Astrocyte of the spinal cord (primary cell): Measurements from ENCODE around the gene NNMT.

Experiments used
- DNase-seq: peaks from one replicate; pipeline ENCODE4 v3.0.0; 2011; ENCODE audit warnings: low read depth, low spot score
- H3K4me3 ChIP-seq: 2 replicates; pipeline ENCODE4 v1.5.1; 2011; ENCODE audit warnings: low read depth, mild to moderate bottlenecking, low read length, moderate library complexity
- in situ Hi-C: cut with HindIII; loops from 2 replicates; pipeline ENCODE4 v1.10.0; 2017; ENCODE audit warnings: low sequenced_read_pairs
- TF ChIP-seq, protein P1 (sequence below): IDR thresholded peaks from 2 replicates; pipeline ENCODE4 v1.5.1; 2012; ENCODE audit warnings: low read depth, mild to moderate bottlenecking, low read length, inconsistent platforms

The NNMT gene

DNA sequence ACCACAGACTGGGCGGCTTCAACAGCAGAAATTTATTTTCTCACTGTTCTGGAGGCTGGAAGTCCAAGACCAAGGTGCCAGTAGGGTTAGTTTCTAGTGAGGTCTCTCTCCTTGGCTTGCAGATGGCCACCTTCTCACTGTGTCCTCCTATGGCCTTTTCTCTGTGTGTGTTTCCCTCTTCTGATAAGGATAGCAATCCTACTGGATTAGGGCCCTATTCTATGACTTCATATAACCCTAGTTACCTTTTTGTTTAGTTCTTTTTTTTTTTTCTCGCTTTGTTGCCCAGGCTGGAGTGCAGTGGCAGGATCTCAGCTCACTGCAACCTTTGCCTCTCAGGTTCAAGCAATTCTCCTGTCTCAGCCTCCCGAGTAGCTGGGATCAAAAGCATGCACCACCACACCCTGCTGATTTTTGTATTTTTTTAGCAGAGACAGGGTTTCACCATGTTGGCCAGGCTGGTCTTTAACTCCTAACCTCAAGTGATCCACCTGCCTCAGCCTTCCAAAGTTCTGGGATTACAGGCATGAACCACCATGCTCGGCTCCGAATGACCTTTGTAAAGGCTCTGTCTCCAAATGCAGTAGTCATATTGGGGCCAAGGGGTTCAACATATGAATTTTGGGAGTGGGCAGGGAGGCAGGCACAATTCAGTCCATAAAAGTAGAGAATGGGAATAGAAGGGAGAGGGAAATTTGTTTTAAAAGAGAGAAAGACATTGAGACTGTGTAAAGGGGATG lies 25.5 kb upstream of the NNMT start:
- in situ Hi-C loops = no loop called here
- TF ChIP-seq, protein P1, sequence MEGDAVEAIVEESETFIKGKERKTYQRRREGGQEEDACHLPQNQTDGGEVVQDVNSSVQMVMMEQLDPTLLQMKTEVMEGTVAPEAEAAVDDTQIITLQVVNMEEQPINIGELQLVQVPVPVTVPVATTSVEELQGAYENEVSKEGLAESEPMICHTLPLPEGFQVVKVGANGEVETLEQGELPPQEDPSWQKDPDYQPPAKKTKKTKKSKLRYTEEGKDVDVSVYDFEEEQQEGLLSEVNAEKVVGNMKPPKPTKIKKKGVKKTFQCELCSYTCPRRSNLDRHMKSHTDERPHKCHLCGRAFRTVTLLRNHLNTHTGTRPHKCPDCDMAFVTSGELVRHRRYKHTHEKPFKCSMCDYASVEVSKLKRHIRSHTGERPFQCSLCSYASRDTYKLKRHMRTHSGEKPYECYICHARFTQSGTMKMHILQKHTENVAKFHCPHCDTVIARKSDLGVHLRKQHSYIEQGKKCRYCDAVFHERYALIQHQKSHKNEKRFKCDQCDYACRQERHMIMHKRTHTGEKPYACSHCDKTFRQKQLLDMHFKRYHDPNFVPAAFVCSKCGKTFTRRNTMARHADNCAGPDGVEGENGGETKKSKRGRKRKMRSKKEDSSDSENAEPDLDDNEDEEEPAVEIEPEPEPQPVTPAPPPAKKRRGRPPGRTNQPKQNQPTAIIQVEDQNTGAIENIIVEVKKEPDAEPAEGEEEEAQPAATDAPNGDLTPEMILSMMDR = no peak
- H3K4me3 ChIP-seq = no peak overlapping the region
- no peak for DNase-seq

DNA sequence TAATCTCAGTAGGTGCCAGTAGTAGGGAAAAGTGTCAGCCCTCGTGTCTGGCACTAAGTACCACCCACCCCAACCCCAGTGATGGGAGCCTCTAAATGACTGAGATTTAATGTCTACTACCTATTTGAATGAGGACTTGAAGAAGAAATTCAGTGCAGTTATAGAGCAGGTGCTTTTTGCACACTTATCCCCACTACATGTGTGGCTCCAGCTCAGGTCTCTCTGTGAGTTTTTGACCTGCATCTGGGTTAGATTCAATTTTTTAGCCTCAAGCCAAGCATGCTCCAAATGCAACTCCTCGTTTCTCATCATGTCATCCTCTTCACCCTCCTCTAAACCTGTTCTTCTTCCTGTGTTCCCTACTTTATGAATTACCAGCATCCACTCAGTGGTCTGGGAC lies 24.9 kb upstream of the NNMT start:
- TF ChIP-seq, protein P1 = no peak
- H3K4me3 ChIP-seq = no peak overlapping the region
- no peak for DNase-seq
- in situ Hi-C loops = no loop called here

DNA sequence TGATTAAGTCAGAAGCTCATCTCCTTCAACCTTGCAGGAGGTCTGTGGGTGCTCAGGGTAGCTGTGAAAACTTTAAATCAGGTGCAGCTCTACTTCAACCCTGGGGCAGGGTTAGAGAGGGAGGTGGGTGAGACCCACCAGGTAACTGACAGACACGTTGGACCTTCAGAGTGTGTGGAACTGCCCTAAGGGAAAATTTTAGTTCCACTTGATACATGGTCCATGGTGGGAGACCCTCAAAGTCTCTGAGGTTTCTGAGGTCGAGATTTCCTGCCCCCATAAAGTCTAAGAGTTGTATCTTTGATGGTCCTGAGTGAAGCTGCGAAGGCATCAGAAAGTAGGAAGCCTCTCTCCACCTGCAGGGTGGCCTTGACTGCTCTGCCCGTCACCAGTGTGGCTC lies 23.9 kb upstream of the NNMT start:
- TF ChIP-seq, protein P1 = no peak
- no peak overlapping the region for H3K4me3 ChIP-seq
- no peak for DNase-seq
- in situ Hi-C loops = no loop called here

DNA sequence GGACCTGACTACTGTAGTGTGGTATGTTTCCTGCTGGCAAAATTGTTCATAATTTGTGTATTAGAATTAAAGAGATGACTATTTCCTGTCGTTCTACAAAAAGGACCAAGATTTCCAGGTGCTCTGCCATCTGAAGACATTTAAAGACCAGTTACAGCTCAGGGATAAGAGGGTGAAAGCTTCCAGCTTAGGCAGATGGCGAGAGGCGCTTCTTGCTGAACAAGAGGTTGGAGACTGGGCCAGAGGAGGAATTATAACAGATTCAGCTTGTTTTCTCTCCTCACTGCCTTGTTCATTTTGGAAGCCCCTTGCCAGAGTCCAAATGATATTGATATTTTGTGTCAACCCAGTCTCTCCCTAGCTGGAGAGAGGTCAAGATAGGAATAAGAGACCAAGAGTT lies 23.1 kb upstream of the NNMT start:
- H3K4me3 ChIP-seq = no peak overlapping the region
- no peak for DNase-seq
- TF ChIP-seq, protein P1 = no peak
- in situ Hi-C loops = no loop called here

DNA sequence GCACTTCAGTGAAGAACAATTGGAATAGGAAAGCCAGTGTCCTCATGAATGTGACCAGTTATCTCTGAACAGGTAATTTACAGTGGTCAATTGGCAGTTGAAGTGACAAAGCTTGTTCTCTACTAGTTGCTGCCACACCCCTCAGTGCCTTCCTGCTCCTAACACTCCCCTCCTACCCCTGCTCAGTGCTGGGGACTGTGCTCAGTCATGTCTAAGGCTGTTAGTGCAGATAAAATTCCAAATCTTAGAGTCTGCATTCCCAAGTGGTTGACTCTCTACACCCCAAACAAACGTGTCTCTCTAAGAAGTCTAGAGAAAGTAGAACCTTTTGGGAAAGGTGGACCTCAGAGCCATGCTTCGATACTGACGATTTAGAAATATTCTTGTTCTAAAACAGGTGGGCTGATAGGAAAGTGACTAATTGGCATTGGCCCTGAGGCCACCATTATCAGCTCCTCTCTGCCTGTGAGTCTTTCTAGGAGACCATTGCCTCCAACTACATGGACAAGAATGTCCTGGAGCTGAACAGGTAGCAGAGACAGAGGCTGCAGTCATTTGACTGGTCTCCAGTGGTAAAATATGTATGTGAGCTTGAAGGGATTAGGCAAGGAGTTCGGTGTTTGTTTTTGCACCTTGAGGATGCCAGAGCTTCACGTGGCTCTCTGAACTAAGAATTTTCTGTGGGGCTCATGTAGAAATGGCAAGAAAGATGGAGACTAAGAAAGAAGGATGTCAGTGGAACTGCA lies 22.1 kb upstream of the NNMT start:
- TF ChIP-seq, protein P1 = no peak
- in situ Hi-C loops = no loop called here
- no peak overlapping the region for H3K4me3 ChIP-seq
- no peak for DNase-seq

DNA sequence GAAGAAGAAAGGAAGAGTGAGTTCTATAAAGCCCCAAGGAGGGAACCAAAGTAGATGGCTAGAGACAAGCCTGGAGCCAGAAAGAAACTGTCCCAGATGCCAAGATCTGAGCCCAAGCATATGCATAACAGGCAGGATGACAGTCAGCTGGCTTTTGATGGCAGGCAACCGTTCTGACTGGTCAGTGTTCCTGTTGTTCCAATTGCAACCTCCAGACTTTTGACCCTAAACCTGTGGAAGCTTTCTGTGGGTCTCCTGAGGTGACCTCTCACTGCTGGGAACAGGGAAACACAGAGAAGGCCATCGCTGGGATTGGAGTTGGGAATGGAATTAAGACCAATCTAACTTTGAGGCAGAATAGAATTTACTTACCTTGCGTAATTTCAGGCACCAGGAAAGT lies 21.6 kb upstream of the NNMT start:
- DNase-seq = no peak
- in situ Hi-C loops = no loop called here
- no peak overlapping the region for H3K4me3 ChIP-seq
- TF ChIP-seq, protein P1 = no peak
